GM21723 (cell line): ENCODE results near the gene ABCC3.

Experiments used
- ATAC-seq: cut with Tn5 transposase; IDR thresholded peaks from one replicate; pipeline ENCODE4 v1.9.1; 2021; ENCODE audit warnings: mild to moderate bottlenecking, moderate library complexity; ENCODE audit not compliant: unreplicated experiment

The ABCC3 gene

GRCh38 chr17:50627782-50628601 lies 6.7 kb upstream of the ABCC3 start:
- ATAC-seq = no peak

GRCh38 chr17:50629902-50630301 lies 4.8 kb upstream of the ABCC3 start:
- ATAC-seq = no peak

- no peak for ATAC-seq
Observed at GRCh38 chr17:50630524-50631194, 4.0 kb upstream of the ABCC3 start.

- ATAC-seq = no peak
Observed at GRCh38 chr17:50631195-50631907, 3.3 kb upstream of the ABCC3 start.

- ATAC-seq = no peak
Observed at GRCh38 chr17:50631908-50632571, 2.6 kb upstream of the ABCC3 start.

- no peak for ATAC-seq
Observed at GRCh38 chr17:50632637-50633036, 2.0 kb upstream of the ABCC3 start.

GRCh38 chr17:50633683-50634082 lies 998 bp upstream of the ABCC3 start:
- no peak for ATAC-seq

GRCh38 chr17:50634915-50635731 lies 442 bp downstream of the ABCC3 start:
- ATAC-seq = no peak

- ATAC-seq = no peak
Observed at GRCh38 chr17:50635732-50635981, 976 bp downstream of the ABCC3 start.

GRCh38 chr17:50635982-50636803 lies 1.5 kb downstream of the ABCC3 start:
- ATAC-seq = no peak

GRCh38 chr17:50636804-50637195 lies 2.1 kb downstream of the ABCC3 start:
- no peak for ATAC-seq

- ATAC-seq = no peak
Observed at GRCh38 chr17:50637829-50638605, 3.3 kb downstream of the ABCC3 start.

GRCh38 chr17:50638606-50638965 lies 3.9 kb downstream of the ABCC3 start:
- ATAC-seq = no peak

GRCh38 chr17:50638966-50639713 lies 4.5 kb downstream of the ABCC3 start:
- no peak for ATAC-seq

GRCh38 chr17:50640686-50641351 lies 6.1 kb downstream of the ABCC3 start:
- no peak for ATAC-seq

- ATAC-seq = no peak
Observed at GRCh38 chr17:50641357-50641756, 6.7 kb downstream of the ABCC3 start.

- ATAC-seq = no peak
Observed at GRCh38 chr17:50642071-50642721, 7.5 kb downstream of the ABCC3 start.
